HG03097 (cell line): ENCODE measurements around the gene SCRN1.
A peak's percentile ranks its signal among the peaks of the same experiment; 100 is the strongest.

Source experiments
- ATAC-seq: cut with Tn5 transposase; IDR thresholded peaks from one replicate; pipeline ENCODE4 v1.9.1; 2021; ENCODE audit not compliant: unreplicated experiment, low FRiP score

The SCRN1 gene

DNA sequence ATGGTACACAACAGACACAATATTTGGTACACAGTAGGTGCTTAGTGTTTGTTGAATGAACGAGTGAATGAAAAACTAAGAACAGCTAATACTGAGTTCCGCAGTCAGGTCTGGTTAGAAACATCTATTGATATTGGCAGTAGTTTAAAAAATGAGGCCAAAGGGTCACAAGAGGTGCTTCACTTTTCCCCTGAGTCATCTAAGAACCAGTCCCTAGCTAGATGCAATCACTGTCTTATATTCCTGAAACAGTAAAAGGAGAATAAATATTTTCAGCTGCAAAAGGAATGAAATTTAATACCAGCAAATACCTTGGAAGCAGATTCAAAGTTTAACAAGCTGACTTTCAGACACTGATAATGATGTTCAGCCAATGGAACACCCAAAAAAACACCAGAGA lies 54.5 kb downstream of the SCRN1 start:
- ATAC-seq, result no peak

DNA sequence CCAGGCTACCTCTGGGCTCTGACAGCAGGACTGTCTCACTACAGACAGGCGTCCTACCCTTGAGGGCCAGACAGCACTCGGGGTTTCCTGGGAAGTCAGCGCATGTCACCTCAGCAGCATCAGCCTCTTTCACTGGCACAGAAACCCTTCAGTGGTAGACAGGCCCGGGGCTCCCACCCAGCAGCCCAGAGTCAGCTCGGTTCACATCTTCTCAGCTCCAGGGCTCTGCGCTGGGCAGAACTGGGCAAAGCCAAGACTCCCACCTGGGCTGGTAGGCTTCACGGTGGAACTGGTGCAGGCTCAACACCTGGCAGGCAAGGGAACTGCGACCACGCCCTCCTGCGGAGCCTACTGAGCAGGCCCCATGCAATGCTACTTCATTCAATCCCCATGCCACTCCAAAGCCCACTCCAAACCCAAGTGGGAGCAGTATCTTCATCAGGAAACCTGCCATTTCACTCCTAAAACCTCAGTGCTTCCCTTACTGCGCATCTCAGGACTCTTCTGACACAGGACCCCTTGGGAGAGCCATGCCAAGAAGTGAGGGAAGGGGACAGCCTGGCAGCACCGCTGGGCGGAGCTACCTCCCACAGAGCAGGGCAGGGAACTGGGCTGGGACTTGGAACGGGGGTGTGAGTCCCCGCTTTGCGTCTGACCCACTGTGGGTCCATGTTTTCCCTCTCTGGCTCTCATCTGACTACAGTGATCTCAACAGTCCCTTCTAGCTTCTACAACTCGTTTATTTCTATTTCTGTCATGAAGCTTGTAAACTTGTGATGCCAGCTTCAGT lies 60.4 kb downstream of the SCRN1 start:
- ATAC-seq, result no peak

DNA sequence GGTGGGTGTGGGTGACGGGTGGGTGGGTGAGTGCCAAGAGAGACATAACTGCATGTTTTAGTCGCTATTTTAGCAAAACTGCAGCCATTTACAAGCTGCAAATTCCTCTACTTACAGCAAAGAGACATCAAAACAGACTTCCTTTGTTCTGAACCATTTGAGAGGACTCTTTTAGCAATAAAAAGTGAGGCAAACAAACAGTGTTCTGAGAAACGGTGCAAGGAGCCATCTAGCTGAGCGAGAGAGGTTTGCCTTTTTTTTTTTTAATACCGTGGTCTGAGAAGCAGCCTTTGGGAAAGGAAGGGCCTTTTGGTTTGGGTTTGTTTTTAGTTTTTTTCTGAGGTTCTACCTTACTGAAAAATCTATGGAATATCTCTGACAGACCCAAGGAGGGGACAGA lies 62.9 kb downstream of the SCRN1 start:
- no peak for ATAC-seq

- no peak for ATAC-seq
These were observed 63.4 kb downstream of the SCRN1 start for GRCh38 chr7:29926216-29926615.

GRCh38 chr7:29924684-29925083 lies 64.9 kb downstream of the SCRN1 start:
- no peak for ATAC-seq

DNA sequence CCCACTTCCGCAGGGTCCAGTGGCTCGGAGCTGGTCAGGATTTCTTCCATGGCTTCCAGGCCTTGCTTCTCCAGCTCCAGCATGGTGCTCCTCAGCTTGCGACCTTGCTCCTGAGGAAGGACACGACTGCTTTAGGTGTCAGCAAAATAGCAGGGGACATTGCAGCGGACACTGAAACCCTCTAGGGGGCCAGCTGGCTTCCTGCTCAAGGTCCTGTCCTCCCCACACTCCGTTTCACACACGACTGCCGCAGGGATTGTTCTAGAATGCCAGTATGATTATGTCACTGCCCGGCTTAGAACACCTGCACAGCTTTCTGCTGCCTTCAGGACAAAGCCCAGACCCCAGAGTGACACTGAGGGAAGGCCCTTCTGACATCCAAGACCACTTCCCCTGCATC lies 65.6 kb downstream of the SCRN1 start:
- ATAC-seq, result no peak

DNA sequence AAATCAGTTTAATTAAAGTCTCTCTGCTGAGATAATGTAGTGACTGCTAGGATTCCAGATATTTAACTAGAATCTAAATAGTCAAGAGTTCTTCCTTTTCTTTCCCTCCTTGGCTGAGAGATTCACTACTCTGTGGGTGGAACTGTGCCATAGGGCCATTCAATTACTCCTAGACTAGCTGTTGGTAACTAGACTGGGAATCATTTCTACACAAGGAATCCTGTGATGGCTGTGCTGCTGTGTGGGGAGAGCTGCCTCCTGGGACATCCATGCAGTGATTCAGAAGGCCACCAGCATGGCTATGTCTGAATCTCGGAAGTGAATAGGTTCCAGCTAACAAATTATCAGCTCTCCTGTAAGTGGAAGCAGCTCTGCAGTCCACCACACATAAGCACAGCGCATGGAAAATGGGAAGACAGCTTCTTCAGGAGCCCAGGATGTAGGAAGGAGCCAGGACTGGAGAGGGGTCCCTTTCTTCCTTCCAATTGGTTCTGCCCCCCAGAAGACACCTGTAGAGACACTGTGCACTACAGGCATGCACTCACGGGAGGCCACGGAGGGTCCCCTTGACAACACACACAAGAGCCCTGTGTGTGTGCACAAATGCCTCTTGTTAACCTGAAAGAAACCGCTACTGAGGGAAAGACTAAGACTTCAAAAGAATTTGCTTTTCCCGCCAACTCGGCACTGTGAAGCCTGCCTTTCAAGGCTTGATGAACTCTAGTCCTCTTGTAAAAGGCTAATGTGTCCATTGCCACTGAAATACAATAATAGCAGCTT lies 66.5 kb downstream of the SCRN1 start:
- ATAC-seq, result no peak

DNA sequence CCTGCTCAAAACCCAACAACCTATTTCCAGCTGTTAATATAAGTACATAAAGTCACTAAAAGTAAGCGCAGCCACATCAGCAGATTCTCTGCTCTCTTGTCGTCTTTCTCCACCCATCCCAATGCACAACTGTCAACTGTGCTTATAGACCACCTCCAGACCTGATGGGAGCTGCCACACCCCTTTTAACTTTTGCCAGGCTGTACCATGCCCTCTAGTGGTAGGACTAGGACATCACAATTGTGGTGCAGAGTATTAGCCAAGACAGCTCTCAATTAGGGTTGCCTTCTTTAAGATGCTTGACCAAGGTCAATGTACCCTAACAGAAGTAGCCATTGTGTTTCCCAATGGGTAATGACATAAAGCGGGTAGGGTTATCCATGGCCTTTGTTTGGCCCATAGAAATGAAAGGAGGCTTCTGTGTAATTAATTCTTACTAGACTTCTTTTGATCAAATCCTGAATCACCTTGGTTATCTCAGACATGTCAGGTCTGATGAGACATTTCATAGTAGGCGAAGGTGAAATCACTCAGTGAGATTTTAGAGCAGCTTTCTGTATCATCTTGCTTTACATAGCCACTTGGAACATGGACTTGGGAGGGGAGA lies 68.1 kb downstream of the SCRN1 start:
- peak; percentile 85 for ATAC-seq

DNA sequence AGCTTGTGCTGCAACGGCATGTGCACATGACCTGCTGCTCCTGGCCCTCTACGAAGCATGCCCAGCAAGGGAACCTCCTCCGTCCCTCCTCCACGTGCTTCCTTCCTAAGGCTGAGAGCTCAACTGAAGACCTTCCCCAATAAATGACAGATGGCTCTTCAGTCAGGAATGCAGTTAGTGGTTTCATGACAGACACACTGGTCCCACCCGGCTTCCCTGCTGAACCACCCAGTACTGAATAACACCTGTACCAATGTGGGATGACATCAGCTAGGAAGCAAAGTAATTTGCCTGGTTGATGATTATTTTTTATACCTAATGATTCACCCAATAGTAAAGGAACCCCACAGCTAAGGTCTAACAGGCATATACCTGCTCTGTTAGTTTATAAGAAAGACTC lies 69.1 kb downstream of the SCRN1 start:
- ATAC-seq, result no peak

GRCh38 chr7:29919790-29920189 lies 69.8 kb downstream of the SCRN1 start:
- ATAC-seq, result no peak

DNA sequence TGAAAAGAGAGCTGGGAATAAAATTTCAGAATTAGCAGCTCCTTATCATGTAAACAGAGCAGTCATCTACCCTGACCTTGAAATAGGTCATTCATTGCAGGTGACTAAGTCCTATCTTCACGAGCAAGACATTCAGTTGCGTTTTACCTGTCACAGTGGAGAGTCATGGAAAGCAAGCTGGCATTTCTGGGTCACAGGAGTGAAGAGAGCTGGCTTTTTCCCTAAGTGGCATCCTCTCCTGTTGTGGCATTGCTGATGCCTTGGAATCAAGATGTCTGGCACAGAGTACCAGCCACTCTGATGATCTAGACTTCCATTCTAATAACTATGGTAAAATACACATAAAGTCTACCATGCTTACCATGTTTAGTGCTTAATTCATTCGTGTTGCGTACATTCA lies 70.8 kb downstream of the SCRN1 start:
- no peak for ATAC-seq

GRCh38 chr7:29917641-29918040 lies 72.0 kb downstream of the SCRN1 start:
- no peak for ATAC-seq

DNA sequence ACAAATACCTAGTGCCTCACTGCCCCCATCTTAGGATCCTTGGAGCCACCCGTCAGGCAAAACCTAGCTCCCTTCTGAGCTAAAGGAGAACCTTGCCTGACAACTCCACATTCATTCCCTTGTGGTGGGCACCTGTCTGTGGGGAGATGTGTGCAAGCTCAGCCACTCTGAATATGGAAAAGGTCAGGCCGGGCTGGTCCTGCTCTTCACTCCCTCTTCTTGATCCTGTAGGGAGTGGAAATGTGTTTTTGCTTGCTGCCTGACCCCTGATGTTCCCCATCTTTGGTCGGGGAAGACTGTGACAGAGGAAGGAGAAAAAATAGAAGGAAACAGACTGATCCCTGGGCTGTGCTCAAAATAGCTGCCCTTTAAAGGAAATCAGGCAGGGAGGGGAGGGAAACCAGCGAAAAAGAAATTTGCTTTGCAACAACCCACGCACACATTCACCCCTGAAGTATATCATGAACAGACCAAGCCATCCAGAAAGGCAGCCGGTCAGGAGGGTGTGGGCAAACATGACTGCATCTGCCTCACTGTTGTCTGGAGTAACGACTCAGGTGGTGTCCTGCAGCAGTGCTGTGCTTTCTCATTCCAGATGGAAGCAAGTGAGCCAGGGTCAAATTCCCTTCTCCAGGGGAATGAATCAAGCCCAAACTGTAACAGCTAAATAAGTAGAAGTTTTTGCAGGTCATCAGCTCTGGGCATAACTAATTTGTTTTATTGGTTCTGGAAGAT lies 74.0 kb downstream of the SCRN1 start:
- no peak for ATAC-seq

- no peak for ATAC-seq
These were observed 75.4 kb downstream of the SCRN1 start for GRCh38 chr7:29914180-29914579.

GRCh38 chr7:29906200-29907022 lies 83.2 kb downstream of the SCRN1 start:
- no peak for ATAC-seq

DNA sequence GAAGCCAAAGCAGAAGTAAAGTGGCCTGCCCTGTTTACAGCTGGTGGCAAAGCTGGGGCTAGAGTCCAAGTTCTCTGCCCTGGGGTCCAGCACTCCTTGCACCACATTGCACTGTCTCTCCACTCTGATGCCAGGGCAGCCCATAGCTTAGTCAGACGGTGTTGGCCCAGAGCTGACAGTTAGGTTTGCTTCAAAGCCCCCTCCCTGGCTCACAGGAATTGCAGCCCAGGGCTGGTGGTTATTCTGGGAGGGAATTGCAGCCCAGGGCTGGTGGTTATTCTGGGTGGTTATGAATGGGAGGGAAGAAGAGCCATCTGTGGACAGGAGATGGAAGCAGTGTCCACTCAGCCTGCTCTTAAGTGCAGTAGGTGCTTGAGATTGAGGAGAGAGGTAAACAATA lies 88.9 kb downstream of the SCRN1 start:
- ATAC-seq, result no peak

DNA sequence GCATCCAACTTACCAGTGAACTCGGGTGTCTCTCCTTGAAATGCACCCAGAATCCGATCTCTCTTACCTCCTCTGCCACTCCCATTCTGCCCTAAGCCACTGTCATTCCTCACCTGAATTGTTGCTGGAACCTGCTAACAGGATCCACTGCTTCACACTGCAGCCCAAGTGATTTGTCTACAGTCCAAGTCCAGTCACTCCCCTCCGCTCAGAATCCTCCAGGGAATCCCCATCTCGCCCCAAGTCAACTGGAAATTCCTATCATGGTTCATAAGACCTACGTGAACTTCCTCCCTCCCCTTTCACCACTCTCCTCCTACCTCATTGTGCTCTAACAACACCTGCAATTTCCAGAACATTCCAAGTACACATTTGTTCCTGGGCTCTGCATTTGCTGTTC lies 91.3 kb downstream of the SCRN1 start:
- no peak for ATAC-seq

DNA sequence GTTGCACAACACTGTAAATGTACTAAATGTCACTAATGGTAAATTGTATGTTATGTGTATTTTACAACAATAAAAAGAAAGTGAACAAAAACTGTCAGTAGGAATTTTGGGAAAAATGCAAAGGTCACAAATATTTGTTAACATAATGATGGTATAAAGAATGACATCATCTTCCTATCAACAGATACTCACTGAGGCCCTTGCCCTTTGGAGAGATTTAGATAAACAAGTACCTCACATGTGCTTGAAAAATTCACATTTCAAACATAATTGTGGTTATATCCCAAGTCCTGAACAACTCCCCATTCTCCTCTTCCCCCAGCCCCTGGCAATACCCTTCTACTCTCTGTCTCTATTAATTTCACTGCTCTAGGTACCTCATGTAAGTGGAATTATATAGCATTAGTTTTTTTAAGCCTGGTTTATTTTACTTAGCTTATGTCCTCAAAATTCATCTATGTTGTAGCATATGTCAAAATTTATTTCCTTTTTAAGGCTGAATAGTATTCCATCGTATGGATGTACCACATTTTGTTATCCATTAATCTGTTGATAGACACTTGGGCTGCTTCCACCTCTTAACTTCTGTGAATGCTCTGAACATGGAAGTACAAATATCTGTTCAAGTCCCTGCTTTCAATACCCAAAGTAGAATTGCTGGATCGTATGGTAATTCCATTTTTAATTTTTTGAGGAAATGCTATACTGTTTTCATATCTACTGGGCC lies 92.8 kb downstream of the SCRN1 start:
- no peak for ATAC-seq

GRCh38 chr7:29895559-29895958 lies 94.0 kb downstream of the SCRN1 start:
- no peak for ATAC-seq

GRCh38 chr7:29894256-29894655 lies 95.3 kb downstream of the SCRN1 start:
- ATAC-seq, result no peak
